Right lobe of liver (tissue), 6 donors: ENCODE measurements around the gene PRRC1. TPM values are rescaled to one million over a fixed set of nuclear protein-coding genes. Genes with fewer than 3 reads are reported as not detected.
"Not testable (repeated sequence)": the region's sequence is repeated elsewhere in the genome, so short reads cannot be mapped to it uniquely, and the experiment has no call there.

Source experiments
- ATAC-seq, 4 donors: fragments of 200-7000 bp; cut with Tn5 transposase; one replicate each; pipeline ENCODE4 v1.9.1; 2020; ENCODE audit warnings: mild to moderate bottlenecking in 4 of 4, moderate library complexity in 4 of 4
- DNase-seq, 3 donors: peaks; one replicate each; pipeline ENCODE4 v3.0.0-alpha.2; 2020
- H3K27ac ChIP-seq, 3 donors: fragments of 200-600 bp; one replicate each; pipeline ENCODE4 v1.8.0; 2022
- H3K27me3 ChIP-seq, 2 donors: fragments of 200-600 bp; one replicate each; pipeline ENCODE4 v1.8.0; 2022
- H3K36me3 ChIP-seq, 4 donors: fragments of 200-600 bp; sonication (generic) in 1 of 4; one replicate each; pipeline versions ENCODE4 v1.5.1 to v1.8.0; 2017 to 2022; ENCODE audit warnings: control low read depth in 1 of 4
- H3K4me1 ChIP-seq, 4 donors: fragments of 200-600 bp; sonication (generic) in 1 of 4; one replicate each; pipeline versions ENCODE4 v1.5.1 to v1.8.0; 2017 to 2022; ENCODE audit warnings: control low read depth in 1 of 4
- H3K4me3 ChIP-seq, 3 donors: fragments of 200-600 bp; one replicate each; pipeline ENCODE4 v1.8.0; 2022
- H3K9me3 ChIP-seq, 4 donors: fragments of 200-600 bp; sonication (generic) in 1 of 4; one replicate each; pipeline versions ENCODE4 v1.5.1 to v1.8.0; 2017 to 2022; ENCODE audit warnings: control low read depth in 1 of 4
- CTCF ChIP-seq, 4 donors: fragments of 200-600 bp in 3 of 4; fragments of 450-650 bp in 1 of 4; IDR thresholded peaks; one replicate each; pipeline versions ENCODE4 v1.5.1 to v1.8.0; 2016 to 2022; ENCODE audit warnings: antibody characterized with exemption in 4 of 4, mild to moderate bottlenecking in 2 of 4
- POLR2A ChIP-seq: fragments of 450-650 bp; IDR thresholded peaks from one replicate; pipeline ENCODE4 v1.6.1; 2017; ENCODE audit warnings: antibody characterized with exemption, mild to moderate bottlenecking
- WGBS: methylation state at CpG from one replicate; pipeline ENCODE4 v1.1.6; 2018; ENCODE audit warnings: low coverage, low lambda C conversion rate; ENCODE audit not compliant: insufficient coverage; ENCODE audit errors: missing lambda C conversion rate; 5-methylcytosine and 5-hydroxymethylcytosine counted together
- intact Hi-C, 2 donors: fragments of 100-400 bp; cut with DNase I; formaldehyde crosslinking; loops; one replicate each; pipeline versions ENCODE4 v1.11.2 to v1.14.1; 2022
- total RNA-seq, 6 experiments: library from RNA; depleted of rRNA in 2 of 6; stranded (reverse); fragments of >200 nt in 2 of 6; fragmentation: NEBNext Ultra II Directional in 3 of 6; extraction: Animal tissue kit (Norgen Biotek cat#: 25700) in 3 of 6; gene quantifications; one replicate each; pipeline versions ENCODE4 v1.1.0 to v1.2.4, GENCODE V29; 2016 to 2023
- donor health status: DM: no; HTN: yes; CAD: no.
- donor health status: DM: no; HTN: no; CAD: no.
- donor health status: DM: no; HTN: no; CAD: no.
- donor health status: DM: no; HTN: yes; CAD: no.
- donor health status: DM: no; HTN: yes; CAD: no.

The PRRC1 gene
- total RNA-seq, 6 experiments from 2014 or later: 18.5 to 36.9 (median 31.4) TPM

GRCh38 chr5:127568166-127568565, 50.7 kb downstream of the PRRC1 start:
- no peak for DNase-seq
- intact Hi-C loops: loop anchor here in 1 of 2 donors (10.0 kb wide), 1 partner anchor 627 kb away; no protein-coding TSS in a partner anchor
- H3K9me3 ChIP-seq: no peaks in the 10 kb centered on the region
- H3K36me3 ChIP-seq: no peaks in the 10 kb centered on the region
- TF ChIP-seq CTCF (IDR thresholded peaks at IDR 0.05) (no peak), POLR2A (no peak)
- no peaks in the 10 kb centered on the region for H3K27me3 ChIP-seq
- no peaks in the 10 kb centered on the region for H3K4me1 ChIP-seq
- 34% methylated on average over 3 of the region's 3 CpGs for WGBS
- no peak overlapping the region for H3K4me3 ChIP-seq
- no peak for ATAC-seq
- H3K27ac ChIP-seq: no peak overlapping the region

GRCh38 chr5:127569471-127569870, 52.0 kb downstream of the PRRC1 start:
- not testable (repeated sequence) for DNase-seq, H3K9me3 ChIP-seq, H3K36me3 ChIP-seq, H3K4me3 ChIP-seq, H3K27me3 ChIP-seq, ATAC-seq, H3K4me1 ChIP-seq, H3K27ac ChIP-seq
- WGBS: 76% methylated on average over 3 of the region's 40 CpGs
- intact Hi-C loops: loop anchor here in 1 of 2 donors (10.0 kb wide), 1 partner anchor 625 kb away; no protein-coding TSS in a partner anchor

- TF ChIP-seq CTCF (IDR thresholded peaks at IDR 0.05): no peak
- no peak for TF ChIP-seq POLR2A
- no peaks in the 10 kb centered on the region for H3K4me1 ChIP-seq
- no peak for DNase-seq
- no peak for ATAC-seq
- 36% methylated on average over 3 of the region's 3 CpGs for WGBS
- no peaks in the 10 kb centered on the region for H3K27me3 ChIP-seq
- H3K27ac ChIP-seq: no peak overlapping the region
- intact Hi-C loops: no loop called here
- H3K4me3 ChIP-seq: no peak overlapping the region
- H3K9me3 ChIP-seq: peaks cover 0 to 3% (median 0%) of the 10 kb centered on the region in 4 donors
- H3K36me3 ChIP-seq: no peaks in the 10 kb centered on the region
Measured at GRCh38 chr5:127571314-127572131, 54.1 kb downstream of the PRRC1 start.

GRCh38 chr5:127572930-127573329, 55.5 kb downstream of the PRRC1 start:
- Histone ChIP-seq H3K4me3 (no peak overlapping the region), H3K27me3 (no peaks in the 10 kb centered on the region), H3K9me3 (peaks cover 0 to 3% (median 0%) of the 10 kb centered on the region in 4 donors), H3K4me1 (no peaks in the 10 kb centered on the region), H3K36me3 (no peaks in the 10 kb centered on the region), H3K27ac (no peak overlapping the region)
- WGBS: 49% methylated on average over 2 of the region's 2 CpGs
- TF ChIP-seq CTCF (IDR thresholded peaks at IDR 0.05) (no peak), POLR2A (no peak)
- no peak for ATAC-seq
- DNase-seq: no peak
- intact Hi-C loops: no loop called here

- Histone ChIP-seq H3K9me3 (peaks cover 0 to 3% (median 0%) of the 10 kb centered on the region in 4 donors), H3K27ac (no peak overlapping the region), H3K4me1 (no peaks in the 10 kb centered on the region), H3K27me3 (no peaks in the 10 kb centered on the region), H3K4me3 (no peak overlapping the region), H3K36me3 (no peaks in the 10 kb centered on the region)
- no peak for TF ChIP-seq POLR2A
- TF ChIP-seq CTCF (IDR thresholded peaks at IDR 0.05): no peak
- WGBS: 43% methylated on average over 5 of the region's 5 CpGs
- intact Hi-C loops: no loop called here
- no peak for ATAC-seq
- no peak for DNase-seq
Measured at GRCh38 chr5:127574852-127575679, 57.6 kb downstream of the PRRC1 start.
